ENCODE results near the gene PALLD. TPM values are rescaled to one million over a fixed set of nuclear protein-coding genes. Genes with fewer than 3 reads are reported as not detected.

Gene PALLD
- polyA plus RNA-seq, 3 donors: 6.1 to 11.8 (median 9.9) TPM

GRCh38 chr4:168664242-168664891 lies 167.5 kb downstream of the PALLD start:
- DNase-seq: no peak
- no peak overlapping the region for H3K27ac ChIP-seq (ENCODE audit: low read depth in 1 of 2, low read length in 2 of 2)
- Mint-ChIP-seq H3K4me3 (no peak overlapping the region), H3K4me1 (peaks cover 1% of the 10 kb centered on the region), H3K9me3 (no peaks in the 10 kb centered on the region), H3K27me3 (ENCODE audit: low read depth in 3 of 3) (peaks cover 0 to 1% (median 0%) of the 10 kb centered on the region in 3 donors), H3K36me3 (no peaks in the 10 kb centered on the region), H3K27ac (no peak overlapping the region)
- no peak overlapping the region for H3K4me3 ChIP-seq (replicated peaks in 1 of 3; ENCODE audit: low read depth in 2 of 3, low read length in 3 of 3)
- TF ChIP-seq CTCF (IDR thresholded peaks at IDR 0.05): no peak
- H3K27me3 ChIP-seq (ENCODE audit: control insufficient read depth in 2 of 2, insufficient read depth in 2 of 2, low read length in 2 of 2): no peaks in the 10 kb centered on the region
- no peak overlapping the region for H3K4me2 ChIP-seq (replicated peaks; ENCODE audit: extremely low read depth, low read length, poor library complexity, severe bottlenecking)
- H3K9me3 ChIP-seq (replicated peaks in 1 of 2; ENCODE audit: control insufficient read depth in 1 of 2, insufficient read depth in 1 of 2, low read length in 2 of 2): no peaks in the 10 kb centered on the region
- no peak overlapping the region for H2AFZ ChIP-seq (ENCODE audit: insufficient read depth, low read depth, low read length, poor library complexity, severe bottlenecking)
- H3K9ac ChIP-seq (ENCODE audit: insufficient read depth, low read length, poor library complexity, severe bottlenecking): no peak overlapping the region
- H3K79me2 ChIP-seq (ENCODE audit: insufficient read depth, low read length): no peaks in the 10 kb centered on the region
- no peaks in the 10 kb centered on the region for H3K36me3 ChIP-seq (replicated peaks in 1 of 2; ENCODE audit: control insufficient read depth in 1 of 2, insufficient read depth in 2 of 2, low read length in 2 of 2)
- no CpG with 5 or more reads among the region's 2 CpGs for WGBS (ENCODE audit: insufficient coverage)
- intact Hi-C loops (cut with micrococcal nuclease): no loop called here
- no peaks in the 10 kb centered on the region for H4K20me1 ChIP-seq (ENCODE audit: insufficient read depth, low read length)
- no peaks in the 10 kb centered on the region for H3K4me1 ChIP-seq (ENCODE audit: control insufficient read depth in 1 of 2, insufficient read depth in 2 of 2, low read length in 2 of 2)

GRCh38 chr4:168666531-168666930 lies 169.7 kb downstream of the PALLD start:
- peaks cover 1% of the 10 kb centered on the region for H3K4me1 Mint-ChIP-seq
- Histone ChIP-seq H3K79me2 (ENCODE audit: insufficient read depth, low read length) (no peaks in the 10 kb centered on the region), H3K36me3 (replicated peaks in 1 of 2; ENCODE audit: control insufficient read depth in 1 of 2, insufficient read depth in 2 of 2, low read length in 2 of 2) (no peaks in the 10 kb centered on the region), H3K4me1 (ENCODE audit: control insufficient read depth in 1 of 2, insufficient read depth in 2 of 2, low read length in 2 of 2) (no peaks in the 10 kb centered on the region), H3K9ac (ENCODE audit: insufficient read depth, low read length, poor library complexity, severe bottlenecking) (no peak overlapping the region), H3K4me2 (replicated peaks; ENCODE audit: extremely low read depth, low read length, poor library complexity, severe bottlenecking) (no peak overlapping the region), H3K4me3 (replicated peaks in 1 of 3; ENCODE audit: low read depth in 2 of 3, low read length in 3 of 3) (no peak overlapping the region), H2AFZ (ENCODE audit: insufficient read depth, low read depth, low read length, poor library complexity, severe bottlenecking) (no peak overlapping the region), H3K27me3 (ENCODE audit: control insufficient read depth in 2 of 2, insufficient read depth in 2 of 2, low read length in 2 of 2) (no peaks in the 10 kb centered on the region), H4K20me1 (ENCODE audit: insufficient read depth, low read length) (no peaks in the 10 kb centered on the region), H3K9me3 (replicated peaks in 1 of 2; ENCODE audit: control insufficient read depth in 1 of 2, insufficient read depth in 1 of 2, low read length in 2 of 2) (no peaks in the 10 kb centered on the region), H3K27ac (ENCODE audit: low read depth in 1 of 2, low read length in 2 of 2) (no peak overlapping the region)
- no peak overlapping the region for H3K4me3 Mint-ChIP-seq
- TF ChIP-seq CTCF (IDR thresholded peaks at IDR 0.05): no peak
- WGBS (ENCODE audit: insufficient coverage): 83% methylated on average over 2 of the region's 2 CpGs
- no peak overlapping the region for H3K27ac Mint-ChIP-seq
- no peaks in the 10 kb centered on the region for H3K27me3 Mint-ChIP-seq (ENCODE audit: low read depth in 3 of 3)
- no peak for DNase-seq
- H3K36me3 Mint-ChIP-seq: no peaks in the 10 kb centered on the region
- intact Hi-C loops (cut with micrococcal nuclease): no loop called here
- no peaks in the 10 kb centered on the region for H3K9me3 Mint-ChIP-seq

Data from CD14-positive monocyte (primary cell).